Activated gamma-delta T cell treated with anti-CD3 and anti-CD28 coated beads, Interleukin-2, amount 50 U/mL, for 16 hours (primary cell): ENCODE data around the gene CD38.

Experiments used
- DNase-seq: peaks from one replicate; pipeline ENCODE4 v3.0.0-alpha.2; 2020; ENCODE audit warnings: low read depth

Gene CD38

DNA sequence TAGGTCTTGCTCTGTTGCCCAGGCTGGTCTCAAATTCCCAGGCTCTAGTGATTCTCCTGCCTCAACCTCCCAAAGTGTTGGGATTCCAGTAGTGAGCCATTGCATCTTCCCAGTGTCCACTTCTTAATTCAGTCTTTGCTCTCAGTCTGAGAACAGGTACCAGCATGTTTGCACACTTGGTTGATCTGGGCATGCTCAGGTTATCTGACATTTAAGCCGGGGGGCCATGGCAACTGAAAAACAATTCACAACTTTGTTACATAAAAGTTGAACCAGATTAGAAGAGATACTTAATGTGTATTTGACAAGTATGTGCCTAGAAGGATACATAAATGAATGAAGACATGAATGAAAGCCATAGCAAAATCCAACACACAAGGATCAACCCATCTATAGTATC, 121.4 kb downstream of the CD38 start:
- no peak for DNase-seq

DNA sequence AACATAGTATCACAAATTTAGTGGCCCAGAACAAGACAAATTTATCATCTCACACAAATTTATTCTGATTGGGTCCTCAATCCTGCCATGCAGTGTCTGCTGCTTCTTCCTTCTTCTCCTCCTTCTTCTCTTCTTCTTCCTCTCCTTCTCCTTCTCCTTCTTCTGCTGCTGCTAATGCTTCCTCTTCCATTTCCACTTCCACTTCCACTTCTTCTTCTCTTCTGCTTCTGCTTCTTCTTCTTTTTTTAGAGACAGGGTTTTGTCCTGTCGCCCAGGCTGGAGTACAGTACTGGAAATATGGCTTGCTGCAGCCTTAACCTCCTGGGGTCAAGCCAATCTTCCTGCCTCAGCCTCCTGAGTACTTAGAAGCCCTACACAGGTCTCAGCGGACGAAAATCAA, 122.9 kb downstream of the CD38 start:
- DNase-seq, result no peak

DNA sequence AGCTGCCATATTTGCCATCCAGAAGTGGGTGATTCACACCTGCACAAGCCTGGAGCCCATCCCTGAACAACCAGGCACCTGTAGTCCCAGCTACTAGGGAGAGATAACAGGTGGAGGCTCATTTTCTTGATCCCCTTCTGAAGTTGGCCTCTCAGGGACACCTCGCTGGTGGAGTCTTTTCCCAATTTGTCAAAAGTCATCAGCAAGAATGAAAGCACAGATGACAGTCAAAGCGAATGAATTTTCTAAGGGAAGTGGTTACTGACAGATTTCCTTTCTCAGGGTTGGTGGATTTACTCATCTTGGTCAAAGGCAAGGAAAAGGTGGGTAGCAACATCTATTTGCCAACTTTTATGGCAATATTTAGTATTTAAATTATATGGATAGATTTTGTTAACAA, 123.9 kb downstream of the CD38 start:
- DNase-seq, result no peak

DNA sequence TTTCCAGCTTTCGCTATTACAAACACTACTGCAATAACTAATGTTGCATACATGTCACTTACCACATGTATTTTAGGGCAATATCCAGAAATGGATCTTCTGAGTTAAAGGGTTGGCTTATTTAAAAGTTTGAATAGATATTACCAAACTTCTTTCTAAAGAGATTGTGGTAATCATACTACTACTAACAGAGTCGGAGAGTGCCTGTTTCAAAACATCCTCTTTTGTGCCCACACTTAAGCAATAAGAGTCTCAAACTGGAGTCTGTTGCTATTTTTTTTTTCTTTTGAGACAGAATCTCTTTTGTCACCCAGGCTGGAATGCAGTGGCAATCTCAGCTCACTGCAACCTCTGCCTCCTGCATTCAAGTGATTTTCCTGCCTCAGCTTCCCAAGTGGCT, 124.6 kb downstream of the CD38 start:
- no peak for DNase-seq
